ENCODE results near the gene FOXQ1.

The FOXQ1 gene

GRCh38 chr6:1311400-1312202 lies at the start of gene FOXQ1:
TSS of gene FOXQ1 (plus strand) at chr6:1312098. CDS start at chr6:1312705, 607 bp downstream.
- DNase-seq (ENCODE audit: low read depth) = no peak

- DNase-seq (ENCODE audit: low read depth) = no peak
These were observed 49.2 kb upstream of the FOXQ1 start for GRCh38 chr6:1262704-1263038.

GRCh38 chr6:1263039-1263849 lies 48.7 kb upstream of the FOXQ1 start:
- DNase-seq (ENCODE audit: low read depth) = no peak

GRCh38 chr6:1263850-1264377 lies 48.0 kb upstream of the FOXQ1 start:
- DNase-seq (ENCODE audit: low read depth) = no peak

- DNase-seq (ENCODE audit: low read depth) = no peak
These were observed 47.1 kb upstream of the FOXQ1 start for GRCh38 chr6:1264619-1265445.

- DNase-seq (ENCODE audit: low read depth) = no peak
These were observed 45.2 kb upstream of the FOXQ1 start for GRCh38 chr6:1266686-1267056.

GRCh38 chr6:1267057-1267732 lies 44.7 kb upstream of the FOXQ1 start:
- DNase-seq (ENCODE audit: low read depth) = no peak

GRCh38 chr6:1267790-1268762 lies 43.8 kb upstream of the FOXQ1 start:
- DNase-seq (ENCODE audit: low read depth) = no peak

GRCh38 chr6:1271071-1271763 lies 40.7 kb upstream of the FOXQ1 start:
- no peak for DNase-seq (ENCODE audit: low read depth)

GRCh38 chr6:1278061-1278720 lies 33.7 kb upstream of the FOXQ1 start:
- no peak for DNase-seq (ENCODE audit: low read depth)

GRCh38 chr6:1279065-1279464 lies 32.8 kb upstream of the FOXQ1 start:
- DNase-seq (ENCODE audit: low read depth) = no peak

- DNase-seq (ENCODE audit: low read depth) = no peak
These were observed 31.1 kb upstream of the FOXQ1 start for GRCh38 chr6:1280666-1281300.

- DNase-seq (ENCODE audit: low read depth) = no peak
These were observed 30.2 kb upstream of the FOXQ1 start for GRCh38 chr6:1281746-1282145.

GRCh38 chr6:1283501-1283900 lies 28.4 kb upstream of the FOXQ1 start:
- no peak for DNase-seq (ENCODE audit: low read depth)

GRCh38 chr6:1285556-1285955 lies 26.3 kb upstream of the FOXQ1 start:
- DNase-seq (ENCODE audit: low read depth) = no peak

- DNase-seq (ENCODE audit: low read depth) = no peak
These were observed 25.9 kb upstream of the FOXQ1 start for GRCh38 chr6:1285956-1286355.

GRCh38 chr6:1287103-1287591 lies 24.8 kb upstream of the FOXQ1 start:
- DNase-seq (ENCODE audit: low read depth) = no peak

GRCh38 chr6:1290086-1290485 lies 21.8 kb upstream of the FOXQ1 start:
- no peak for DNase-seq (ENCODE audit: low read depth)

- DNase-seq (ENCODE audit: low read depth) = no peak
These were observed 21.1 kb upstream of the FOXQ1 start for GRCh38 chr6:1290805-1291204.
